ENCODE results near the gene FNIP2.

DNA sequence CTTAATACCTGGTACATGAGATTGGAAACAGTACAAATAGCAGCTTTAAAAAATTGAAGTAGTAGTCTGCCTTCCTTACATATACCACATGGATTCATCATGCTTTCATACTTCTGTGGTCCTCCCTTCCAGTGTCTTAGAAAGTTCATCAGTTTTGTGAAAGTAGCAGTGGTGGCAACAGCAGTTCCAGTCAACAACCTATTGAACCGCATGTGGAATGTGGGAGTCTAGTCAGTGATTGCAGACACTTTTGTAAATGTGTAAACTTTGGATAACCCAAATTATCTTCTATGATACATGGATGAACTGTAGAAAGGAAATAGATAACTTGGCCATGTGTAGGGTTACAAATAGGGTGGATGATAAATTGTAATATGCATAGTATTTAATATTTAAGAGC, 34.1 kb downstream of the FNIP2 start:
- TF ChIP-seq, protein P1, sequence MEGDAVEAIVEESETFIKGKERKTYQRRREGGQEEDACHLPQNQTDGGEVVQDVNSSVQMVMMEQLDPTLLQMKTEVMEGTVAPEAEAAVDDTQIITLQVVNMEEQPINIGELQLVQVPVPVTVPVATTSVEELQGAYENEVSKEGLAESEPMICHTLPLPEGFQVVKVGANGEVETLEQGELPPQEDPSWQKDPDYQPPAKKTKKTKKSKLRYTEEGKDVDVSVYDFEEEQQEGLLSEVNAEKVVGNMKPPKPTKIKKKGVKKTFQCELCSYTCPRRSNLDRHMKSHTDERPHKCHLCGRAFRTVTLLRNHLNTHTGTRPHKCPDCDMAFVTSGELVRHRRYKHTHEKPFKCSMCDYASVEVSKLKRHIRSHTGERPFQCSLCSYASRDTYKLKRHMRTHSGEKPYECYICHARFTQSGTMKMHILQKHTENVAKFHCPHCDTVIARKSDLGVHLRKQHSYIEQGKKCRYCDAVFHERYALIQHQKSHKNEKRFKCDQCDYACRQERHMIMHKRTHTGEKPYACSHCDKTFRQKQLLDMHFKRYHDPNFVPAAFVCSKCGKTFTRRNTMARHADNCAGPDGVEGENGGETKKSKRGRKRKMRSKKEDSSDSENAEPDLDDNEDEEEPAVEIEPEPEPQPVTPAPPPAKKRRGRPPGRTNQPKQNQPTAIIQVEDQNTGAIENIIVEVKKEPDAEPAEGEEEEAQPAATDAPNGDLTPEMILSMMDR (conservative IDR thresholded peaks at IDR 0.05; ENCODE audit: low read depth, low read length): no peak
- no peak for TF ChIP-seq EZH2 (IDR thresholded peaks at IDR 0.05; ENCODE audit: borderline replicate concordance, low read depth, low read length, poor library complexity, severe bottlenecking)

All from A673 (cell line).